ENCODE data around the gene GRAMD4.

Gene GRAMD4

DNA sequence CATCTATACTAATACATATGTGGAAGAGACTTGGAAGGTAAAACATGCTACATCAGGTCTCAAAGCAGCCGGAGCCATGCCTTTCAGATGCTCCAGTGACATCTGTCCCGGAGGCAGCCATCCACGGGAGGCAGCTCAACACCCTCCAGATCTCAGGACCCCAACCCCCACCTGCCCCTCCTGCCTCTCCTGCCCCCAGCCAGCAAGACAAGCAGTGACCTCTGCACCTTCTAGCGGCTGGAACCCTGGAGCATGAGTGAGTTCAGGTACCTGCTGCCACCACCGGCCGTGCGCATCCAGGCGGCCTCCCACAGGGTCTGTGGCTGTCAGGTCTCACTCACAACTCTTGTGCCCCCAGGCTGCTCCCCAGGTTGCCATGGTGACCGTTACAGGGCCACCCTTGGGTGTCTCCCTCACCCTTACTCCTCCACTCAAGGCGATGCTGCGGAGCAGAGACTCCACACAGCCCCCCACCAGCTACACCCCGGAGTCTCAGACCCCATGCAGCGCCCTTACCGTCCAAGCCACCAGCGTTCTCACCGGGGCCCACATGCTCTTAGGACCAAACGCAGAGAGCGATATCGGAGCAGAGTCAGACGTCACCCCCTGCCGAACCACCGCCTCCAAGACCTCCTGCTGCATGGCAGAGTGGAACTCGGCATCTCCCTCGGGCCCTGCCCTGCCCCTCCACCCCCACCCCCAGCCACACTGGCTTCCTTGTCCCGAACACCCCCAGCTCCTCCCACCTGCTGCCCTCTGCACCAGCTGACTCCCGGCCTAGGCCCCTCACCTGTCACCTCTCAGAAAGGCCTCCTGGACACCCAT, 83.2 kb downstream of the GRAMD4 start:
- TF ChIP-seq POLR2AphosphoS5 (IDR thresholded peaks at IDR 0.05; ENCODE audit: low read depth, low read length), result no peak
- no peak for TF ChIP-seq TAF1 (IDR thresholded peaks at IDR 0.05; ENCODE audit: borderline replicate concordance, insufficient read depth, low read length)
- no peak for TF ChIP-seq FOXP2 (optimal IDR thresholded peaks at IDR 0.05; ENCODE audit: borderline replicate concordance, extremely low read depth, extremely low read length, insufficient read depth)
- no peak for TF ChIP-seq SIN3A (IDR thresholded peaks at IDR 0.05; ENCODE audit: borderline replicate concordance, insufficient read depth, low read length)
- TF ChIP-seq, protein P1, sequence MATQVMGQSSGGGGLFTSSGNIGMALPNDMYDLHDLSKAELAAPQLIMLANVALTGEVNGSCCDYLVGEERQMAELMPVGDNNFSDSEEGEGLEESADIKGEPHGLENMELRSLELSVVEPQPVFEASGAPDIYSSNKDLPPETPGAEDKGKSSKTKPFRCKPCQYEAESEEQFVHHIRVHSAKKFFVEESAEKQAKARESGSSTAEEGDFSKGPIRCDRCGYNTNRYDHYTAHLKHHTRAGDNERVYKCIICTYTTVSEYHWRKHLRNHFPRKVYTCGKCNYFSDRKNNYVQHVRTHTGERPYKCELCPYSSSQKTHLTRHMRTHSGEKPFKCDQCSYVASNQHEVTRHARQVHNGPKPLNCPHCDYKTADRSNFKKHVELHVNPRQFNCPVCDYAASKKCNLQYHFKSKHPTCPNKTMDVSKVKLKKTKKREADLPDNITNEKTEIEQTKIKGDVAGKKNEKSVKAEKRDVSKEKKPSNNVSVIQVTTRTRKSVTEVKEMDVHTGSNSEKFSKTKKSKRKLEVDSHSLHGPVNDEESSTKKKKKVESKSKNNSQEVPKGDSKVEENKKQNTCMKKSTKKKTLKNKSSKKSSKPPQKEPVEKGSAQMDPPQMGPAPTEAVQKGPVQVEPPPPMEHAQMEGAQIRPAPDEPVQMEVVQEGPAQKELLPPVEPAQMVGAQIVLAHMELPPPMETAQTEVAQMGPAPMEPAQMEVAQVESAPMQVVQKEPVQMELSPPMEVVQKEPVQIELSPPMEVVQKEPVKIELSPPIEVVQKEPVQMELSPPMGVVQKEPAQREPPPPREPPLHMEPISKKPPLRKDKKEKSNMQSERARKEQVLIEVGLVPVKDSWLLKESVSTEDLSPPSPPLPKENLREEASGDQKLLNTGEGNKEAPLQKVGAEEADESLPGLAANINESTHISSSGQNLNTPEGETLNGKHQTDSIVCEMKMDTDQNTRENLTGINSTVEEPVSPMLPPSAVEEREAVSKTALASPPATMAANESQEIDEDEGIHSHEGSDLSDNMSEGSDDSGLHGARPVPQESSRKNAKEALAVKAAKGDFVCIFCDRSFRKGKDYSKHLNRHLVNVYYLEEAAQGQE (IDR thresholded peaks at IDR 0.05; ENCODE audit: insufficient read depth in 1 of 2, low read depth in 2 of 2, low read length in 2 of 2), result no peak

DNA sequence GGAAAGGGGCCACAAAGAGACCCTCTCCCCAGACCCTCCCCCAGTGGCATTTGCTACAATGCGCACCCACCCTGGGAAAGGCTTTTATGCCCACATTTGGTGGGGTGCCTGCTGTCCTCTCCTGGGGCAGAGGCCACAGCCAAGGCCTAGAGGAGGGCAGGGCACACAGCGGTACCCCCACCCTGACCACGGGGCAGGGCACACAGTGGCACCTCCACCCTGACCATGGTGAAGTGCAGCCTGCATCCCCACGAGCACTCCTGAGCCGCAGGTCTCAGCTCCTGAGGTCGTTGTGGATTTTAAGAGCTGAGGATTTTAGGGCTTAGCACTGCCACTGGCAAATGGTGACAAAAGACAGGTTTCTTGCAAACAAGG, 83.8 kb downstream of the GRAMD4 start:
- no peak for TF ChIP-seq SIN3A (IDR thresholded peaks at IDR 0.05; ENCODE audit: borderline replicate concordance, insufficient read depth, low read length)
- TF ChIP-seq, protein P1 (IDR thresholded peaks at IDR 0.05; ENCODE audit: insufficient read depth in 1 of 2, low read depth in 2 of 2, low read length in 2 of 2), result no peak
- TF ChIP-seq FOXP2 (optimal IDR thresholded peaks at IDR 0.05; ENCODE audit: borderline replicate concordance, extremely low read depth, extremely low read length, insufficient read depth), result no peak
- TF ChIP-seq TAF1 (IDR thresholded peaks at IDR 0.05; ENCODE audit: borderline replicate concordance, insufficient read depth, low read length), result no peak
- no peak for TF ChIP-seq POLR2AphosphoS5 (IDR thresholded peaks at IDR 0.05; ENCODE audit: low read depth, low read length)

GRCh38 chr22:46706060-46706459, 85.9 kb downstream of the GRAMD4 start:
- no peak for TF ChIP-seq TAF1 (IDR thresholded peaks at IDR 0.05; ENCODE audit: borderline replicate concordance, insufficient read depth, low read length)
- no peak for TF ChIP-seq POLR2AphosphoS5 (IDR thresholded peaks at IDR 0.05; ENCODE audit: low read depth, low read length)
- no peak for TF ChIP-seq FOXP2 (optimal IDR thresholded peaks at IDR 0.05; ENCODE audit: borderline replicate concordance, extremely low read depth, extremely low read length, insufficient read depth)
- TF ChIP-seq SIN3A (IDR thresholded peaks at IDR 0.05; ENCODE audit: borderline replicate concordance, insufficient read depth, low read length), result no peak
- TF ChIP-seq, protein P1 (IDR thresholded peaks at IDR 0.05; ENCODE audit: insufficient read depth in 1 of 2, low read depth in 2 of 2, low read length in 2 of 2), result no peak

DNA sequence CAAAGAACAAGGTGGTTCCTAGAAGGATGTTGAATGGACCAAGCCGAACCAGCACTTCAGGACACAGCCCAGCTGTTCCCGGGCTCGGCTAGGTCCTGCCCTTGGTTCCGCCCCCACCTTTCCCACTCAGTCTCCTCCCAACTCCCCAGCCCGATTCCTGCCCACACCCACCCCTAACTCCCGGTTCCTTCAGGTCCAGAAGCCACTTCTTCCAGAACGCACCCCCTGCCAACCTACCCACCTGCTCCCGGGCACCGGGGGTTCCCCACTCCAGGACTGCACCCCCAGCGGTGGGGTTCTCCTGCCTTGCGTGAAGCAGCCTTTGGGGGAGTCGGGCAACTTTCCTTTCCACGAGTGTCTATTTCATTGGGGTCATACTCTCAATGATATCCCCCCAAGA, 87.1 kb downstream of the GRAMD4 start:
- TF ChIP-seq POLR2AphosphoS5 (IDR thresholded peaks at IDR 0.05; ENCODE audit: low read depth, low read length) (no peak), TAF1 (IDR thresholded peaks at IDR 0.05; ENCODE audit: borderline replicate concordance, insufficient read depth, low read length) (no peak), SIN3A (IDR thresholded peaks at IDR 0.05; ENCODE audit: borderline replicate concordance, insufficient read depth, low read length) (no peak), FOXP2 (optimal IDR thresholded peaks at IDR 0.05; ENCODE audit: borderline replicate concordance, extremely low read depth, extremely low read length, insufficient read depth) (no peak)
- TF ChIP-seq, protein P1 (IDR thresholded peaks at IDR 0.05; ENCODE audit: insufficient read depth in 1 of 2, low read depth in 2 of 2, low read length in 2 of 2), result no peak

All from PFSK-1 (cell line).